ENCODE measurements around the gene AQP6.

- TF ChIP-seq CTCF (IDR thresholded peaks at IDR 0.05): no peak
- no peak for TF ChIP-seq ZBTB33 (IDR thresholded peaks at IDR 0.05; ENCODE audit: borderline replicate concordance, low read depth)
- TF ChIP-seq EP300 (IDR thresholded peaks at IDR 0.05; ENCODE audit: borderline replicate concordance in 1 of 2, low read depth in 1 of 2, low read length in 1 of 2): 0 out of 4 replicates have a peak, but pooled peaks of 1 of the 2 experiments have one; percentile 49
- TF ChIP-seq RCOR1 (IDR thresholded peaks at IDR 0.05; ENCODE audit: low read length): no peak
- TF ChIP-seq POLR2AphosphoS5 (IDR thresholded peaks at IDR 0.05; ENCODE audit: low read depth, low read length): no peak
- TF ChIP-seq RAD21 (IDR thresholded peaks at IDR 0.05; ENCODE audit: low read length): no peak
- no peak for TF ChIP-seq TAF1 (IDR thresholded peaks at IDR 0.05; ENCODE audit: borderline replicate concordance, low read depth, low read length)
- no peak for TF ChIP-seq MXI1 (IDR thresholded peaks at IDR 0.05; ENCODE audit: low read depth, low read length)
Observed at GRCh38 chr12:49959685-49960473, 12.9 kb upstream of the AQP6 start.

All from SK-N-SH (cell line).